Left lung (tissue), 14 donors: ENCODE data around the gene CXCL13. TPM values are rescaled to one million over a fixed set of nuclear protein-coding genes. Genes with fewer than 3 reads are reported as not detected.
"Not testable (repeated sequence)": the region's sequence is repeated elsewhere in the genome, so short reads cannot be mapped to it uniquely, and the experiment has no call there.

Experiments
- ATAC-seq: fragments of 200-7000 bp; cut with Tn5 transposase; one replicate; pipeline ENCODE4 v1.9.1; 2020; ENCODE audit warnings: moderate library complexity
- DNase-seq, 4 donors: peaks; one replicate each; pipeline ENCODE4 v3.0.0-alpha.2; 2013 to 2020
- H3K27ac ChIP-seq, 2 donors: fragments of 200-600 bp; sonication (generic) in 1 of 2; one replicate each; pipeline versions ENCODE4 v1.5.0 to v1.8.0; 2020 to 2021
- H3K27me3 ChIP-seq, 2 donors: fragments of 200-600 bp; sonication (generic) in 1 of 2; one replicate each; pipeline versions ENCODE4 v1.5.0 to v1.8.0; 2020 to 2021
- H3K36me3 ChIP-seq, 2 donors: fragments of 200-600 bp; sonication (generic) in 1 of 2; one replicate each; pipeline versions ENCODE4 v1.5.0 to v1.8.0; 2020 to 2021
- H3K4me1 ChIP-seq, 2 donors: fragments of 200-600 bp; one replicate each; pipeline ENCODE4 v1.8.0; 2021
- H3K4me3 ChIP-seq, 2 donors: fragments of 200-600 bp; sonication (generic) in 1 of 2; one replicate each; pipeline versions ENCODE4 v1.5.0 to v1.8.0; 2020 to 2021; ENCODE audit warnings: mild to moderate bottlenecking in 1 of 2
- H3K9me3 ChIP-seq, 2 donors: fragments of 200-600 bp; sonication (generic) in 1 of 2; one replicate each; pipeline versions ENCODE4 v1.5.0 to v1.8.0; 2020 to 2021
- CTCF ChIP-seq, 2 donors: fragments of 200-600 bp; sonication (generic) in 1 of 2; IDR thresholded peaks; one replicate each; pipeline versions ENCODE4 v1.5.0 to v1.8.0; 2021; ENCODE audit warnings: antibody characterized with exemption in 2 of 2
- intact Hi-C, 2 donors: fragments of 100-400 bp; cut with DNase I; formaldehyde crosslinking; loops; one replicate each; pipeline versions ENCODE4 v1.11.2 to v1.14.2; 2022
- long read RNA-seq, 12 donors: library from polyadenylated mRNA in 2 of 12; unstranded in 2 of 12; transcript quantifications; one replicate each; pipeline ENCODE4 v2.0.0 and lab custom pipeline, GENCODE V29; 2019 to 2026
- polyA plus RNA-seq, 6 donors: library from polyadenylated mRNA; unstranded; fragments of 120-200 nt; gene quantifications; one replicate each; pipeline ENCODE4 v1.2.1, GENCODE V29; 2013; ENCODE audit not compliant: insufficient read length in 6 of 6
- total RNA-seq, 2 donors: library from RNA; stranded (reverse); fragmentation: NEBNext Ultra II Directional; extraction: Animal tissue kit (Norgen Biotek cat#: 25700); gene quantifications; one replicate each; pipeline ENCODE4 v1.2.1, GENCODE V29; 2021
- donor health status: DM: no; HTN: yes; CAD: no.
- donor health status: DM: no; HTN: no; CAD: no.

CXCL13 gene
- total RNA-seq (1 to 10 TPM in 1 of 2 donors, under 1 TPM in 1; 0.92 to 3.5 TPM), polyA plus RNA-seq (1 to 10 TPM in 1 of 6 donors, under 1 TPM in 4, not detected in 1; 0.27 to 1.4 (median 0.51) TPM)
- long read RNA-seq, donor 1, result 0 reads
- long read RNA-seq, donor 2, result 0 reads
- long read RNA-seq, donor 3, result 0 reads
- long read RNA-seq, donor 4, partial matches to known transcripts, result 2 of 2 reads
- long read RNA-seq, donor 4, other reads (novel, unspliced or antisense), result 0 of 2 reads
- long read RNA-seq, donor 5, result 0 reads
- long read RNA-seq, donor 6, result 0 reads
- long read RNA-seq, donor 7, result 0 reads
- long read RNA-seq, donor 8, result 0 reads
- long read RNA-seq, donor 9, result 0 reads
- long read RNA-seq, donor 10, result 0 reads
- long read RNA-seq, donor 11, result 0 reads
- long read RNA-seq, donor 12, result 0 reads

GRCh38 chr4:77605210-77605902, at the start of gene CXCL13:
CXCL13 (plus strand) TSS chr4:77605820; CDS start chr4:77605866, 46 bp downstream.
- no peak for ATAC-seq

GRCh38 chr4:77560170-77560569, 45.5 kb upstream of the CXCL13 start:
- Histone ChIP-seq H3K27ac (no peak overlapping the region), H3K9me3 (peaks cover 0 to 9% of the 10 kb centered on the region in 2 donors), H3K4me1 (peaks cover 11 to 12% of the 10 kb centered on the region in 2 donors), H3K27me3 (no peaks in the 10 kb centered on the region), H3K36me3 (no peaks in the 10 kb centered on the region), H3K4me3 (no peak overlapping the region)
- DNase-seq (no peak), ATAC-seq (no peak)
- intact Hi-C loops, result no loop called here
- no peak for TF ChIP-seq CTCF (IDR thresholded peaks at IDR 0.05)

More at GRCh38 chr4:77605210-77605902, at the start of gene CXCL13:
- Histone ChIP-seq H3K27ac (no peak within 1 kb of the TSS), H3K27me3 (no peaks in the 10 kb centered on the region), H3K9me3 (no peaks in the 10 kb centered on the region), H3K36me3 (no peaks in the 10 kb centered on the region), H3K4me3 (no peak within 1 kb of the TSS), H3K4me1 (no peaks in the 10 kb centered on the region)
- intact Hi-C loops, result no loop called here
- TF ChIP-seq CTCF (IDR thresholded peaks at IDR 0.05), result no peak
- no peak for DNase-seq

GRCh38 chr4:77561720-77562119, 43.9 kb upstream of the CXCL13 start:
- ATAC-seq, H3K27me3 ChIP-seq, H3K4me3 ChIP-seq, H3K27ac ChIP-seq, H3K36me3 ChIP-seq, H3K9me3 ChIP-seq, intact Hi-C loops: not testable (repeated sequence)
- peaks cover 11 to 12% of the 10 kb centered on the region in 2 donors for H3K4me1 ChIP-seq
- DNase-seq, result peak in 1 of 4 donors; percentile 42

- Histone ChIP-seq H3K4me1 (peaks cover 11 to 12% of the 10 kb centered on the region in 2 donors), H3K36me3 (no peaks in the 10 kb centered on the region), H3K27ac (peak overlapping the region in 1 of 2 donors; percentile 4), H3K9me3 (no peaks in the 10 kb centered on the region), H3K27me3 (no peaks in the 10 kb centered on the region), H3K4me3 (no peak overlapping the region)
- intact Hi-C loops, result no loop called here
- ATAC-seq, result peak; percentile 85
- no peak for TF ChIP-seq CTCF (IDR thresholded peaks at IDR 0.05)
- DNase-seq, result peak in 2 of 4 donors; percentile 23 to 32
Measured at GRCh38 chr4:77564231-77564630, 41.4 kb upstream of the CXCL13 start.

- H3K27ac ChIP-seq, result no peak overlapping the region
- H3K9me3 ChIP-seq, result peaks cover 0 to 5% of the 10 kb centered on the region in 2 donors
- ATAC-seq (no peak), DNase-seq (no peak)
- peaks cover 11 to 12% of the 10 kb centered on the region in 2 donors for H3K4me1 ChIP-seq
- intact Hi-C loops, result no loop called here
- no peaks in the 10 kb centered on the region for H3K27me3 ChIP-seq
- no peaks in the 10 kb centered on the region for H3K36me3 ChIP-seq
- TF ChIP-seq CTCF (IDR thresholded peaks at IDR 0.05), result no peak
- no peak overlapping the region for H3K4me3 ChIP-seq
Measured at GRCh38 chr4:77566148-77566547, 39.5 kb upstream of the CXCL13 start.
